Skeletal muscle tissue (tissue), 4 donors: ENCODE measurements around the gene WARS2. TPM values are rescaled to one million over a fixed set of nuclear protein-coding genes. Genes with fewer than 3 reads are reported as not detected.

Source experiments
- H3K27ac ChIP-seq: one replicate; pipeline ENCODE4 v1.7.0; 2013; ENCODE audit warnings: mild to moderate bottlenecking, low read depth, low read length, inconsistent platforms
- H3K27me3 ChIP-seq, 3 donors: one replicate each; pipeline ENCODE4 v1.7.0; 2013; ENCODE audit warnings: low read length in 3 of 3; ENCODE audit not compliant: control insufficient read depth in 3 of 3, insufficient read depth in 3 of 3
- H3K36me3 ChIP-seq, 3 donors: one replicate each; pipeline ENCODE4 v1.7.0; 2013; ENCODE audit warnings: low read length in 3 of 3; ENCODE audit not compliant: control insufficient read depth in 3 of 3, insufficient read depth in 3 of 3
- H3K4me1 ChIP-seq, 3 donors: one replicate each; pipeline ENCODE4 v1.7.0; 2013; ENCODE audit warnings: low read length in 3 of 3, mild to moderate bottlenecking in 3 of 3; ENCODE audit not compliant: control insufficient read depth in 3 of 3, insufficient read depth in 3 of 3
- H3K4me3 ChIP-seq, 3 donors: one replicate each; pipeline ENCODE4 v1.7.0; 2013; ENCODE audit warnings: low read length in 3 of 3
- H3K9ac ChIP-seq, 3 donors: one replicate each; pipeline ENCODE4 v1.7.0; 2013; ENCODE audit warnings: low read length in 3 of 3, mild to moderate bottlenecking in 3 of 3, moderate library complexity in 2 of 3, low read depth in 1 of 3
- H3K9me3 ChIP-seq, 3 donors: one replicate each; pipeline ENCODE4 v1.7.0; 2013; ENCODE audit warnings: low read length in 3 of 3; ENCODE audit not compliant: control insufficient read depth in 3 of 3
- total RNA-seq: library from RNA; depleted of rRNA; stranded (reverse); fragments of >200 nt; gene quantifications from one replicate; pipeline ENCODE4 v1.2.3, GENCODE V29; 2014
- donor health status: Osteomylitis.

The WARS2 gene
- total RNA-seq, 1 donor from 2014 or later = 25.6 TPM

GRCh38 chr1:118999348-119000071 is 140.9 kb downstream of the WARS2 start:
- Histone ChIP-seq H3K27me3 (peaks cover 3 to 17% (median 12%) of the 10 kb centered on the region in 3 donors), H3K27ac (no peak overlapping the region), H3K36me3 (no peaks in the 10 kb centered on the region), H3K9ac (no peak overlapping the region), H3K4me3 (no peak overlapping the region), H3K4me1 (peaks cover 2 to 7% (median 5%) of the 10 kb centered on the region in 3 donors), H3K9me3 (no peaks in the 10 kb centered on the region)

- no peak overlapping the region for H3K4me3 ChIP-seq
- peaks cover 3 to 23% (median 15%) of the 10 kb centered on the region in 3 donors for H3K27me3 ChIP-seq
- H3K9ac ChIP-seq = no peak overlapping the region
- H3K36me3 ChIP-seq = no peaks in the 10 kb centered on the region
- H3K27ac ChIP-seq = no peak overlapping the region
- H3K4me1 ChIP-seq = peaks cover 2 to 7% (median 5%) of the 10 kb centered on the region in 3 donors
- H3K9me3 ChIP-seq = no peaks in the 10 kb centered on the region
Measured at GRCh38 chr1:118998171-118998570, 142.3 kb downstream of the WARS2 start.

GRCh38 chr1:118997225-118997624 is 143.2 kb downstream of the WARS2 start:
- H3K9ac ChIP-seq = no peak overlapping the region
- peaks cover 2 to 7% (median 5%) of the 10 kb centered on the region in 3 donors for H3K4me1 ChIP-seq
- H3K27me3 ChIP-seq = peaks cover 6 to 23% (median 16%) of the 10 kb centered on the region in 3 donors
- H3K4me3 ChIP-seq = no peak overlapping the region
- no peaks in the 10 kb centered on the region for H3K36me3 ChIP-seq
- no peaks in the 10 kb centered on the region for H3K9me3 ChIP-seq
- no peak overlapping the region for H3K27ac ChIP-seq

- H3K27me3 ChIP-seq = peaks cover 10 to 16% (median 12%) of the 10 kb centered on the region in 3 donors
- H3K9ac ChIP-seq = no peak overlapping the region
- H3K27ac ChIP-seq = no peak overlapping the region
- peaks cover 0 to 3% (median 0%) of the 10 kb centered on the region in 3 donors for H3K4me1 ChIP-seq
- H3K36me3 ChIP-seq = no peaks in the 10 kb centered on the region
- H3K9me3 ChIP-seq = no peaks in the 10 kb centered on the region
- no peak overlapping the region for H3K4me3 ChIP-seq
Measured at GRCh38 chr1:118995312-118996016, 145.0 kb downstream of the WARS2 start.

- H3K27me3 ChIP-seq = peaks cover 4 to 12% (median 11%) of the 10 kb centered on the region in 3 donors
- no peak overlapping the region for H3K9ac ChIP-seq
Measured at GRCh38 chr1:118993700-118994026, 146.8 kb downstream of the WARS2 start.

GRCh38 chr1:118992868-118993699 is 147.4 kb downstream of the WARS2 start:
- no peaks in the 10 kb centered on the region for H3K9me3 ChIP-seq
- H3K27me3 ChIP-seq = peaks cover 4 to 15% (median 9%) of the 10 kb centered on the region in 3 donors
- no peak overlapping the region for H3K4me3 ChIP-seq
- peaks cover 0 to 2% (median 0%) of the 10 kb centered on the region in 3 donors for H3K4me1 ChIP-seq
- no peak overlapping the region for H3K9ac ChIP-seq
- H3K27ac ChIP-seq = no peak overlapping the region
- H3K36me3 ChIP-seq = no peaks in the 10 kb centered on the region

More at GRCh38 chr1:118993700-118994026, 146.8 kb downstream of the WARS2 start:
- Histone ChIP-seq H3K4me1 (no peaks in the 10 kb centered on the region), H3K27ac (no peak overlapping the region), H3K36me3 (no peaks in the 10 kb centered on the region), H3K9me3 (no peaks in the 10 kb centered on the region), H3K4me3 (no peak overlapping the region)

GRCh38 chr1:118992237-118992825 is 148.1 kb downstream of the WARS2 start:
- Histone ChIP-seq H3K36me3 (no peaks in the 10 kb centered on the region), H3K4me3 (no peak overlapping the region), H3K4me1 (peaks cover 0 to 2% (median 0%) of the 10 kb centered on the region in 3 donors), H3K9me3 (no peaks in the 10 kb centered on the region), H3K9ac (no peak overlapping the region), H3K27me3 (peaks cover 4 to 15% (median 7%) of the 10 kb centered on the region in 3 donors), H3K27ac (no peak overlapping the region)

- no peak overlapping the region for H3K27ac ChIP-seq
- H3K4me1 ChIP-seq = peaks cover 0 to 2% (median 0%) of the 10 kb centered on the region in 3 donors
- H3K27me3 ChIP-seq = peaks cover 4 to 15% (median 7%) of the 10 kb centered on the region in 3 donors
- no peaks in the 10 kb centered on the region for H3K36me3 ChIP-seq
- H3K9ac ChIP-seq = no peak overlapping the region
- no peaks in the 10 kb centered on the region for H3K9me3 ChIP-seq
- H3K4me3 ChIP-seq = no peak overlapping the region
Measured at GRCh38 chr1:118991448-118991847, 149.0 kb downstream of the WARS2 start.

- Histone ChIP-seq H3K4me3 (no peak overlapping the region), H3K9ac (no peak overlapping the region), H3K9me3 (no peaks in the 10 kb centered on the region), H3K36me3 (no peaks in the 10 kb centered on the region), H3K27me3 (peaks cover 4 to 15% (median 7%) of the 10 kb centered on the region in 3 donors), H3K4me1 (peaks cover 2 to 7% (median 3%) of the 10 kb centered on the region in 3 donors), H3K27ac (no peak overlapping the region)
Measured at GRCh38 chr1:118990513-118991152, 149.8 kb downstream of the WARS2 start.
